Neural progenitor cell (in vitro differentiated cells): ENCODE results near the gene GMDS. TPM values are rescaled to one million over a fixed set of nuclear protein-coding genes. Genes with fewer than 3 reads are reported as not detected.
A peak's percentile ranks its signal among the peaks of the same experiment; 100 is the strongest.

ENCODE experiments used
- DNase-seq: peaks from one replicate; pipeline ENCODE4 v3.0.0-alpha.2; 2016; ENCODE audit warnings: low spot score
- H2AFZ ChIP-seq: fragments of 200-600 bp; sonication (generic); replicated peaks from 2 replicates; pipeline ENCODE4 v1.6.1; 2016; ENCODE audit warnings: antibody characterized with exemption
- H3F3A ChIP-seq: fragments of 200-600 bp; sonication (generic); 2 replicates; pipeline ENCODE4 v1.6.1; 2016; ENCODE audit warnings: antibody characterized with exemption, low read depth
- H3K27ac ChIP-seq: fragments of 200-600 bp; sonication (generic); 2 replicates; pipeline ENCODE4 v1.5.1; 2016; ENCODE audit warnings: mild to moderate bottlenecking
- H3K27me3 ChIP-seq: fragments of 200-600 bp; sonication (generic); 2 replicates; pipeline ENCODE4 v1.6.1; 2016; ENCODE audit warnings: mild to moderate bottlenecking, moderate library complexity
- H3K36me3 ChIP-seq: fragments of 200-600 bp; sonication (generic); 2 replicates; pipeline ENCODE4 v1.5.1; 2016
- H3K4me1 ChIP-seq: fragments of 200-600 bp; sonication (generic); 2 replicates; pipeline ENCODE4 v1.6.1; 2016; ENCODE audit warnings: mixed run types
- H3K4me2 ChIP-seq: fragments of 200-600 bp; sonication (generic); 2 replicates; pipeline ENCODE4 v1.6.1; 2016
- H3K4me3 ChIP-seq: fragments of 200-600 bp; sonication (generic); 2 replicates; pipeline ENCODE4 v1.5.1; 2016
- H3K79me2 ChIP-seq: fragments of 200-600 bp; sonication (generic); 2 replicates; pipeline ENCODE4 v1.6.1; 2016; ENCODE audit warnings: low read depth
- H3K9ac ChIP-seq: fragments of 200-600 bp; sonication (generic); 2 replicates; pipeline ENCODE4 v1.6.1; 2016
- H3K9me3 ChIP-seq: fragments of 200-600 bp; sonication (generic); 2 replicates; pipeline ENCODE4 v1.5.1; 2016; ENCODE audit warnings: low read depth
- H4K20me1 ChIP-seq: fragments of 200-600 bp; sonication (generic); 2 replicates; pipeline ENCODE4 v1.6.1; 2016; ENCODE audit warnings: low read depth
- H3K27ac Mint-ChIP-seq: 3 replicates; pipeline ENCODE4 v1.8.0; 2021; ENCODE audit warnings: mixed read lengths
- H3K27me3 Mint-ChIP-seq: 2 replicates; pipeline ENCODE4 v1.8.0; 2022; ENCODE audit warnings: low read depth, mild to moderate bottlenecking, inconsistent platforms, moderate library complexity, mixed read lengths; ENCODE audit not compliant: insufficient read depth
- H3K36me3 Mint-ChIP-seq: 3 replicates; pipeline ENCODE4 v1.8.0; 2021; ENCODE audit warnings: mixed read lengths
- H3K4me1 Mint-ChIP-seq: 3 replicates; pipeline ENCODE4 v1.8.0; 2021; ENCODE audit warnings: mixed read lengths
- H3K4me3 Mint-ChIP-seq: 3 replicates; pipeline ENCODE4 v1.8.0; 2021; ENCODE audit warnings: mild to moderate bottlenecking, moderate library complexity, mixed read lengths
- H3K9me3 Mint-ChIP-seq: 3 replicates; pipeline ENCODE4 v1.8.0; 2020; ENCODE audit warnings: mixed read lengths
- CTCF ChIP-seq: fragments of 200-600 bp; sonication (generic); IDR thresholded peaks from 2 replicates; pipeline ENCODE4 v1.5.1; 2017; ENCODE audit warnings: antibody characterized with exemption, mild to moderate bottlenecking
- EZH2 ChIP-seq: fragments of 200-600 bp; sonication (generic); IDR thresholded peaks from 2 replicates; pipeline ENCODE4 v1.6.1; 2017; ENCODE audit warnings: antibody characterized with exemption, mild to moderate bottlenecking, moderate library complexity
- EZH2phosphoT487 ChIP-seq: fragments of 200-600 bp; sonication (generic); IDR thresholded peaks from 2 replicates; pipeline ENCODE4 v1.6.1; 2017; ENCODE audit warnings: antibody characterized with exemption
- total RNA-seq: library from RNA; depleted of rRNA; stranded (reverse); fragments of >200 nt; gene quantifications from 2 replicates; pipeline ENCODE4 v1.2.3, GENCODE V29; 2015; ENCODE audit warnings: low replicate concordance

Gene GMDS
- total RNA-seq, 1 donor from 2014 or later, result 22.6 TPM

- H3K9me3 ChIP-seq, result no peaks in the 10 kb centered on the region
Observed at GRCh38 chr6:1576166-1576565, 669.2 kb downstream of the GMDS start.

GRCh38 chr6:1575210-1576041 is 670.0 kb downstream of the GMDS start:
- Mint-ChIP-seq H3K4me1 (peaks cover 45% of the 10 kb centered on the region), H3K4me3 (peak overlapping the region; percentile 47), H3K27ac (peak overlapping the region; percentile 92), H3K36me3 (no peaks in the 10 kb centered on the region), H3K27me3 (peaks cover 4% of the 10 kb centered on the region), H3K9me3 (peaks cover 16% of the 10 kb centered on the region)
- H3K4me3 ChIP-seq, result no peak overlapping the region
- H3K27ac ChIP-seq, result no peak overlapping the region
- H3K4me2 ChIP-seq, result peak overlapping the region; percentile 2
- DNase-seq, result no peak
- peak overlapping the region; percentile 27 for H2AFZ ChIP-seq
- no peak overlapping the region for H3K9ac ChIP-seq
- peaks cover 15% of the 10 kb centered on the region for H3K4me1 ChIP-seq
- TF ChIP-seq EZH2phosphoT487 (no peak), EZH2 (no peak), CTCF (no peak)
- no peaks in the 10 kb centered on the region for H3K79me2 ChIP-seq
- H3K9me3 ChIP-seq, result no peaks in the 10 kb centered on the region
- H4K20me1 ChIP-seq, result no peaks in the 10 kb centered on the region
- no peaks in the 10 kb centered on the region for H3K36me3 ChIP-seq
- H3F3A ChIP-seq, result peaks cover 6% of the 10 kb centered on the region
- H3K27me3 ChIP-seq, result no peaks in the 10 kb centered on the region

More at GRCh38 chr6:1576166-1576565, 669.2 kb downstream of the GMDS start:
- H3K4me1 Mint-ChIP-seq, result peaks cover 46% of the 10 kb centered on the region
- Histone ChIP-seq H4K20me1 (no peaks in the 10 kb centered on the region), H3K4me1 (peaks cover 15% of the 10 kb centered on the region), H3K4me2 (no peak overlapping the region), H3K9ac (no peak overlapping the region), H3F3A (peaks cover 6% of the 10 kb centered on the region), H3K4me3 (no peak overlapping the region), H3K36me3 (no peaks in the 10 kb centered on the region), H3K79me2 (no peaks in the 10 kb centered on the region), H3K27ac (no peak overlapping the region), H2AFZ (no peak overlapping the region), H3K27me3 (no peaks in the 10 kb centered on the region)
- TF ChIP-seq EZH2phosphoT487 (no peak), EZH2 (no peak), CTCF (no peak)
- H3K27me3 Mint-ChIP-seq, result peaks cover 4% of the 10 kb centered on the region
- H3K36me3 Mint-ChIP-seq, result no peaks in the 10 kb centered on the region
- H3K9me3 Mint-ChIP-seq, result peaks cover 10% of the 10 kb centered on the region
- DNase-seq, result no peak
- H3K4me3 Mint-ChIP-seq, result peak overlapping the region; percentile 15
- peak overlapping the region; percentile 92 for H3K27ac Mint-ChIP-seq

GRCh38 chr6:1574890-1575209 is 670.6 kb downstream of the GMDS start:
- Histone ChIP-seq H3K27me3 (no peaks in the 10 kb centered on the region), H3K79me2 (no peaks in the 10 kb centered on the region), H3K4me2 (peak overlapping the region; percentile 2), H2AFZ (peak overlapping the region; percentile 15), H3K9me3 (no peaks in the 10 kb centered on the region), H4K20me1 (no peaks in the 10 kb centered on the region), H3K4me3 (no peak overlapping the region), H3K9ac (no peak overlapping the region), H3K27ac (no peak overlapping the region), H3F3A (peaks cover 6% of the 10 kb centered on the region), H3K4me1 (peaks cover 15% of the 10 kb centered on the region), H3K36me3 (no peaks in the 10 kb centered on the region)
- H3K4me3 Mint-ChIP-seq, result peak overlapping the region; percentile 47
- peaks cover 39% of the 10 kb centered on the region for H3K4me1 Mint-ChIP-seq
- TF ChIP-seq EZH2 (no peak), EZH2phosphoT487 (no peak), CTCF (no peak)
- H3K9me3 Mint-ChIP-seq, result peaks cover 21% of the 10 kb centered on the region
- peaks cover 4% of the 10 kb centered on the region for H3K27me3 Mint-ChIP-seq
- no peaks in the 10 kb centered on the region for H3K36me3 Mint-ChIP-seq
- no peak for DNase-seq
- peak overlapping the region; percentile 92 for H3K27ac Mint-ChIP-seq
